Measurements from ENCODE around the gene MGARP. TPM values are rescaled to one million over a fixed set of nuclear protein-coding genes. Genes with fewer than 3 reads are reported as not detected.
A peak's percentile ranks its signal among the peaks of the same experiment; 100 is the strongest.

MGARP gene
- total RNA-seq, 1 donor from 2014 or later: 0.28 TPM

DNA sequence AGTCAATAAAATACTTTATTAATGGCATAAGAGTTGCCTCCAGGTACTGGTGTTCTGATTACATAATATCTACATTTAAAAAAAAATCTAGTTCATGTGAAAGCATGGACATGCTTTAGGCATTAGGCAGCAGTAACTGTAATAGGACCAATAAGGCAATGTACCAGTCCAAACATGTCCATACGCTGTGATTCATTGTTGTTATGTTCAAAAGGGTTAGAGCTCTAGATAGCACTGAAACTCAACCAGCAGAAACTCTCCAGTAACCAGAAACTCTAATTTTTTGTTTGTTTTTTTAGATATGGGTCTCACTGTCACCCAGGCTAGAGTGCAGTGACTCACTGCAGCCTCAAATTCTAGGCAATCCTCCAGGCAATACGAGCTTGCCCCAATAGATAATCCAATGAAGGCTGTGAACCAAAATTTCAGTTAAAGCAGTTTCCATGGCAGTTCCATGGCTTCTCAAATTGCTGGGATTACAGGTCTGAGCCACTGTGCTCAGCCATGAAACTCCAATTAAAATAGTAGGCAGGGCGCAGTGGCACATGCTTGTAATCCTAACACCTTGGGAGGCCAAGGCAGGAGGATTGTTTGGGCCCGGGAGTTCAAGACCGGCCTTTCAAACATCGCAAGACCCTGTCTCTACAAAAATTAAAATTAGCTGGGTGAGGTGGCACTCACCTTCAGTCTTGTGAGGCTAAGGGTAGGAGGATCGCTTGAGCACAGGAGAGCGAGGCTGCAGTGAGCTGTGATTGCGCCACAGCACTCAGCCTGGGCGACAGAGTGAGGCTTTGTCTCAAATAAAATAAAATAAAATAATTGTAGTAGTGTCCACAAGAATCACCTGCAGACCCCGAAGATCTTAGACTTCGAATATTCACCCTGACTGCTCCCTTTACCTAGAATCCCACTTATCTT, 36.3 kb downstream of the MGARP start:
- peak; percentile 100 for ATAC-seq

DNA sequence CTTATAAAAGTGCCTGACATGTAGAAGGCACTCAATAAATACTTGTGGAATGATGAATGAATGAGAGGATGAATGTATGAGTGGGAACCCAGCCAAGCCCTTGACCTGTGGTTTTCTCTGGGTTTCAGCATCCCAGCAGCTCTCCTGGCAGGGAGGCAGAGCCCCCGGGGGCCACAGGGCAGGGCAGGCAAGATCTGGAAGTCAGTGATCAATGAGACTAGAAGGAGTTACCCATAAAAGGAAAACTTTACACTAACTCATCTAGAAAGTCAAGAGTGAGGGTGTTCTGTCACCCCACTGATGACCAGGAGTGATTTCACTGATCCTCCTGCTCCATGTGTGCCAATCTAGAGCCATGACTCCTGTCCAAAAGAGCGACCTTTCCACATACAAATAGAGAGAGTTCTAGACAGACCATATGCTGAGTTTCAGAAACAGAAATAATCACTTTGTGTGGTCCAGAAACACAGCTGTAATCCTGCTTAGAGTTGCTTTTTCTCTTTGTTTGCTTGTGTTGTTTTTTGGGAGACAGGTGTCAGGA, 37.4 kb downstream of the MGARP start:
- no peak for ATAC-seq

DNA sequence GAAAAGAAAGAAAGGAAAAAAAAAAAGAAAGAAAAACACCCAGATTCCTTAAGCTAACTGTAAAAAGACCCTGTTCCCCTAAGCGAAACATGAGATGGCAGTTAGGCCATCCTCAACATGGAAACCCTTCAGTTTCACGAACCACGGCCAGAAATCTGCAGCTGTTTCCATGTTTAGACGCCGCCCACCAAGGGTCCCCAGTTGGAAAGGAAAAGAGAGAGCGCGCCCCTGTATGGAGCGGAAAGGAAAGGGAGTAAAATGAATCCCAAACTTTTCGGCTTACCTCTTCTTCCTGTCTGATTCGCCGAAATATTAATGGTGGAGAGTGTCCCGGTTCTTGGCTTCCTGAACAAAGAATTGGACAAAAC, 38.3 kb downstream of the MGARP start:
- no peak for ATAC-seq

DNA sequence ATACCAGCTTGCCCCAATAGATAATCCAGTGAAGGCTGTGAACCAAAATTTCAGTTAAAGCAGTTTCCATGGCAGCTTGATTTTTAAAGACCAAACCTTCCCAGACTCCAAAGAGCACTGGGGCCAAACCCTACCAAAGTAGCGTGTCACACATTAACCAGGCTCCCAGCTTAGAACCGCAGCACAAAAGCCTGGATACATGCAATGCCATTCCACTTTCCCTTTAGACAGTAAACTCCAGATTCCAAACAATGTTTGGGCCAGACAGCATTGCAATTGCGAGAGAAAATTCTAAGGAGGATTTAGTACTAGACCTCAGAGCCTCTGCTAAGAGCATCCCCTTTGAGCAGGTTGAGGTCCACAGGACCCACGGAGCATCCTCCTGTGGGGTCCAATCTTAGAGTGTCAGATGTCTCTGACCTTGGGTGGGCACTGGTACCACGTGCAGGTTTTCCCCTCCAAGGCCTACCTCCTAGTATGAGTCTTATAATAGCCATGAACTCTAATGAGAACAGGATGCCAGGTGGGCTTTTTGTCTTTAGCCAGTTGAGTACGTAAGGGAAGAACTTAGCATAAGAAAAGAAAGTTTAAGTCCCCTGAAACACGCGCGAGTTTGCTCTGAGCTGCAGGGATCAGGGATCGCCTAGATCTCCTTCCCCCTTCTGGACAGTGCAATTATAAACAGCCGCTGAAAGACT, 38.8 kb downstream of the MGARP start:
- ATAC-seq: no peak

DNA sequence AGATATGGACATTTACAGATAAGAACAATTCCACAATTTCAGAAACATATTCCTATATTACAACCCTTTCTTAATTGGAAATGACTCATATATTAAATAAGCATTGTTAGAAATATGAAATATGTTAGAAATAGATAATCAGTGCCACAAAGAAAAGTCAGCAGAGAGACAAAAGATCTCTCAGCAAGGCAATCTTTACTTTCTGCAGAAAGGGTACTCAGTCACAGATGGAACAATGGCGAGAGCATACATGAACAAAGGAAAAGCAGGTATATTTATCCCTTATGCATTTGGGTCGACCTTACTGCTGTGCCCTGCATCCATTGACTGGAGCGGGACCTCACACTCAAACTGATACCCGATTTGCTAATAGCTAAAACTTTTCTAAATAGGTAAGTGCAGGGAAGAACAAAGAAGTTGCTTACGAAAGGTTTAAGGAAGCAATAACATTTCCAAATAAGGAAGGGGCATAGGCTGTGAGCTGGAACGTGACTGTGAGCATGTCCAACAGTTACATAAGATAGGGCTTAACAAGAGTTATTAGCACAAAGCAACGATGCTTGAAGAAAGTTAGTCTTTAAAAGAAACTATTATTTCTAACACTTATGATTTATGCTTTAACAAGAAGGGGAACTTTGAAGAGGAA, 40.8 kb downstream of the MGARP start:
- no peak for ATAC-seq

DNA sequence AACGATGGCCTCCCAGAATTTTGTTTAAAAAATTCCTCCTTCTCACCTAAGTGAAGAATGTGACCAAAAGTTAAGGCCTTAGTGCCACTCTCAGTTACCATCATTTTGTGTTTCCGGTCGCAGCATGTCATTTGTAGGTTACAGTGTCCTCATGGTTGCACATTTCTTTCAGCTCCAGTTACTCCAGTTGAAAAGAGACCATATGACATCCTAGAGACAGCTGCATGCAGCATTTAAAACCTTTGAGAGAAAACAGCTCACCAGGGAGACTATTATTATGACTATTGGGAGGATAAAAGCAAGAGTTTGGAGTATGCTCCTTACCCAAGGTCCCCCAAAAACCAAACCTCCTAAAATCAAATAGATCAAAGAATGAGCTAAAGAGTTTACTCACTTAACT, 45.8 kb downstream of the MGARP start:
- no peak for ATAC-seq

DNA sequence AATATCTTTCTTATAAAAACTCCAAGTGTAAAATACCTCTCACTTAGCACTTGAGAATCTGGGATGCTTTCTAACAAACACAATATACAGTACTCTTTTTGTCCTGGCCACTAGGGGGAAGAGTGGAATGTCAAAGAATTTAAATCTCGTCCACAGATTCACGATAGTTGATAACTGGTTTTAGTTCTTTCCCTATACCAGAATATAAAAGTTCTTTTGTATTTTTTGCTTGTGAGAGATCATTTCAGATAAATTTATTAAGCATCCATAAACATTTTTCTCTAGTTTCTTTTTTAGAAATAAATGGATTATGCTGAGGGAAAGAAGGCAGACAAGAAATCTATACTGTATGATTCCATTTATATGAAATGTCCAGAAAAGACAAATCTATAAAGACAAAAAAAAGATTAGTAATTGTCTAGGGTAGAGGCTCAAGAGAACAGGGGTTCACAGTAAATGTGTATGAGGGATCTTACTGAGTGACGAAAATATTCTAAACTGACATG, 50.4 kb downstream of the MGARP start:
- ATAC-seq: peak; percentile 48

DNA sequence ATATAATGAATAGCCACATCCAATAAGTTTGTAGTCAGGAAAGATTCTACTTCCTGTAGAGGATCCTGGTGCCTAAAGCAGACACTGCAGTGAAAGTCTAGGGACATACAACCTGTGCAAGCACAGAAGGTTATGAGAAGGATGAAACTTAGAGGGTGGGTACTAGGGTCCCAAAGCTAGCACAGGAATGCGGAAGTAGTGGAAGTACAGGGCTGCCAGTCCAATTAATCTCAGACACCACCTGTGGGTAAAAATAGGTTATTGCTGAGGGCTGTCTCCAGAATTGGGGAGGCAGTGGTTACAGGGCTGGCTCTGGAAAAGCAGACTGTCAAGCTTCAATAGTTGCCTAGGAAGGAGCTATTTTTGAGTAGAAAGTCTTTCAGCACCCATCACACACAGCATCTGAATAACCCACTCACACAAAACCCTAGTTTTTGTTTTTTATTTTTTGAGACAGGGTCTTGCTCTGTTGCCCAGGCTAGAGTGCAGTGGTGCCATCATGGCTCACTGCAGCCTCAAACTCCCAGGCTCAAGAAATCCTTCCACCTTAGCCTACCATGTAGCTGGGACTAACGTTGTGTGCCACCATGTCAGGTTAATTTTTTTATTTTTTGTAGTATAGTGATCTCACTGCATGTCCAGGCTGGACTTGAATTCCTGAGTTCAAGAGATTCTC, 52.2 kb downstream of the MGARP start:
- no peak for ATAC-seq

DNA sequence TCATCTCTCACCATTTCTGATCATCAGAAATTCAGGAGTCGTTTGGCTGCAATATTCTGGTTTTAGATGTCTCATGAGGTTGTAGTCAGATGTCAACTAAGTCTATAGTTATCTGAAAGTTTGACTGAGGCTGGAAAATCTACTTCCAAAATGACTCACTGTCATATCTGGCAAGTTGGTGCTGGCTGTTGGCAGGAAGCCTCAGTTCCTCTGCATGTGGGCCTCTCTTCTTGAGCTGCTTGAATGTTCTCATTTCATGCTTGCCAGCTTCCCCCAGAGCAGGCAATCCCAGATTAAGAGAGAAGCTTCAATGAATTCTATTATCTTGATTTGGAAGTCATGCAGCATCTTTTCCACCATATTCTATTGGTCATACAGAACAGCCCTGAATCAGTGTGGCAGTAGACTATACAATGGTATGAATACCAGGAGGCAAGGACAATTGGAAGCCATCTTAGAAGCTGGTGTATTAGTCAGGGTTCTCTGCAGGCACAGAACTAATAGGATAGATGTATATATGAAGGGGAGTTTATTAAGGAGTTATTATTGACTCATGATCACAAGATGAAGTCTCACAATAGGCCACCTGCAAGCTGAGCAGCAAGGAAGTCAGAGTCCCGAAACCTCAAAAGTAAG, 56.2 kb downstream of the MGARP start:
- peak; percentile 67 for ATAC-seq

DNA sequence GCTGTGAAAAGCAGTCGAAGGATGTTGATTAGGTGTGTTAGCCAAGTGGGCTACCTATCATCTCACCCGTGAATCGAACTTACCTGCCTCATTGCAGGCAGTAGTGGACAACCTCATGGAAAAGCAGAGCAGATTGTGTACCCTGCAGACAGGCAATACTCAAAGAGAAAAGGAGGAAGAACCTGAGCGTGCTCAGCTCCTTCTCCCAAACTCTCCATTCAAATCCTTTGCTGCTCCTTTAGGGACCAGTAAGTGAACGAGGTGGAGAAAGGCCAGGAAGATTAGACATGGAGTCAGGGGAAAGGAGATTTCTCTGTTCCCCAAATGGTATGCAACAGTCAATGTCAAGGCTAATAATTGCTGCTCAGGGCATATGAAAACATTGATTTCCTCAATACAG, 57.8 kb downstream of the MGARP start:
- no peak for ATAC-seq

DNA sequence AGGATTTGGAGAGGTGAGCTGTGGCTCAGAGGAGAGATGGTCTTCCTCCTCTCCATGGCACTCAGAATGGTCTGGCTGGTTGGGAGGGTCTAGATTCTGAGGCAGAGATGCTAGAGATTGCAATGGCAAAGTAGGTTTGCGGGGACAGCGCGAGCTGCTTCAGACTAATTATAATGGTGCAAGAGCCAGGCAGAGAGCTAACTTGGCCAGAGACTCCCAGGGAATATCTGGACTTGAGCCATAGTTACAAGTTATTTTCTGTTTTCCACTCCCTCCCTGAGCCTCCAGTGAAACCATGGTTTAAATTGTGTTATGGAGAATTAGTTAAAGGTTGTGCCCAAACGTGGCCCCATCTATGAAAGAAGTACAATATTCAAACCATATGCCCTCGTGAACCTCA, 58.3 kb downstream of the MGARP start:
- no peak for ATAC-seq

DNA sequence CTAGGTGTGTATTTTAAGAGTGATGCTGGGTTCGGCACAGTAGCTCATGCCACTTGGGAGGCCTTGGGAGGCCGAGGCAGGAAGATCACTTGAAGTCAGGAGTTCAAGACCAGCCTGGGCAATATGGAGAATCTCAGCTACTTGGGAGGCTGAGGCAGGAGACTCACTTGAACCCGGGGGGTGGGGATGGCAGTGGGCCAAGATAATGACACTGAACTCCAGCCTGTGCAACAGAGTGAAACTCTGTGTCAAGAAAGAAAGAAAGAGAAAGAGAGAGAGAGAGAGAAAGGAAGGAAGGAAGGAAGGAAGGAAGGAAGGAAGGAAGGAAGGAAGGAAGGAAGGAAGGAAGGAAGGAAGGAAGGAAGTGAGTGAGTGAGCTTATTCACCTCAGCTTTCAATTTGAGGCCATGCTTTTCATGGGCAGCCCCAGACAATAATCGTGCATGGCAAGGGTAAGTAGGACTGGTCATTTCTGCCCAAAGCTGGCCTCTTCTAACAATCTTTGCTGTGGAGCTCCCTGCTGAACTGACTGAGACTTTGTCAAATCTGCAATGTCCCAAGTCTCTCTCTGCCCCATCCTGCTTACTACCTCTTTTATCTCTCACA, 60.5 kb downstream of the MGARP start:
- no peak for ATAC-seq

Other genes with a start within 250 kb of the MGARP start
- 23.8 TPM for gene ELF2, start 103.0 kb downstream of the MGARP start, total RNA-seq
- 35.5 TPM for gene NAA15, start 21.3 kb upstream of the MGARP start, total RNA-seq
- 68.2 TPM for gene NDUFC1, start 22.3 kb upstream of the MGARP start, total RNA-seq
- 4.0 TPM for gene RAB33B, start 173.9 kb upstream of the MGARP start, total RNA-seq